Measurements from ENCODE around the gene FLT4.
"Not testable (repeated sequence)": the region's sequence is repeated elsewhere in the genome, so short reads cannot be mapped to it uniquely, and the experiment has no call there.

The FLT4 gene

DNA sequence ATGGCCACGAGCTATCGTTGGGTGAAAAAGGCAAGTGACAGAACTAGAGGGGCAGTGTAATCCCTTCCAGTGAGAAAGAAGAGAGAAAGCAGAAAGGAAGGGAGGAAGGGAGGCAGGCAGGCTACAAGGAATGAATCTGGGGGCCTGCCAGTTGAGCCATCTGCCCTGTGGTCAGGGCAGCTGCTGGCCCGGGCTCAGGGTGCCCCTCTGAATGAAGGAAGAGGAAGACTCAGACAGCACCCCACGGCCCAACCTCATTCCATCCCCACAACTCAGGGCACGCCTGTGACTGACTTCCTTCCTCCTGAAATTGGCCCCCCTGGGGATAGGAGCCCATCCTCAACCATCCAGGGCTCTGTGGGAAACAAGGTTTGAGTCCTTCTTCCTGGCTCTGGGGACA, 20.3 kb upstream of the FLT4 start:
- no peak for DNase-seq

DNA sequence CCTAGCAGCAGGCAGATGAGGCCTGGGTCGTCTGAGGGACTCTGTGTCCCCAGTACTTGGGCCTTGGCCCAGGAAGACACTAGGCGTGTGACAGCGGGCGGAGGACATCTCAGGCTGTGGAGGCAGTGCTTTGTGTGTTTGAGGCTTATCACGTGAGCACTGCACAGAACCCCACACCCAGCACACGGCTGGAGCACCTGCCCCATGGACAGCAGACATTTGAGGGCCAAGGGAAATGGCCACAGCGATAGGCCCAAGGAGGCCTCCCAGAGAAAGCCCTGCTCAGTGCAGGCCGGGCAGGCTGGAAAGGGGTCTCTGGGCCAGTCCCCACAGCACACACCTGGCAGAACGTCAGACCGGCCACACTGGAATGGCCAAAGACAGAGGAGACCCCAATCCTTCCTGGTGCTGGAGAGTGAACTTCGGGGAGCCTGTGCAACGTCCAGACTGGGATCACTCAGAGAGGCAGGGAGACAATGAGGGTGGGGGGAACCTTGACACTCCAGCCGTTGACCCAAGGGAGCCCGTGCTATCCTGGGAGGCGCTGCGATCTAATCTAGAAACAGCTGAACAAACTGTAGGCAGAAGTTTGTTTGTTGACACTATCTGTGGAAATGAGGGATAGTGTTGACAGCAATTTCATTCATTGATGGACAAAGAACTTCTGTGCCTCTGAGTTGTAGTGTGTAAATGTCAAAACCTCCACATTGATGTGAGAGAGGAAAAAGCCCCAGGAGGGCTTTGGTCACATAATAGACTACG, 19.6 kb upstream of the FLT4 start:
- no peak for DNase-seq

DNA sequence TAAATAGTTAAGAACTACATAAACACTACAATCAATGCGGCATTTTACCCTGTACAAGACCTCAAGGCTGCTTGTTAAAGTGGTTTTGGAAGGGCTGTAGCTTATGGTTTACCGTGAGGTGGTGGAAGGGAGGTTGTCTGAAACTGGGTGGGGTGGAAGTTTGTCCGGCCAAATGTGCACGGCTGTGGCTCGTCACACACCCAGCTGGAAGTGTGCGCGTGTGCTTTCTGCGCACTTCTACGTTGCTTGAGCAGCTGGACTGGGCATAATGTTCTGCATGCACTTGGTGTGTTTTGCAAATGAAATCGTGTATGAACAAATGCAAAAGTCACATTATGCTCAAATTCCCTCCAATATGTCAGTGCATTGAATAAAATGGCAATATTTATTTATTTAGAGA, 17.4 kb upstream of the FLT4 start:
- DNase-seq, result no peak

DNA sequence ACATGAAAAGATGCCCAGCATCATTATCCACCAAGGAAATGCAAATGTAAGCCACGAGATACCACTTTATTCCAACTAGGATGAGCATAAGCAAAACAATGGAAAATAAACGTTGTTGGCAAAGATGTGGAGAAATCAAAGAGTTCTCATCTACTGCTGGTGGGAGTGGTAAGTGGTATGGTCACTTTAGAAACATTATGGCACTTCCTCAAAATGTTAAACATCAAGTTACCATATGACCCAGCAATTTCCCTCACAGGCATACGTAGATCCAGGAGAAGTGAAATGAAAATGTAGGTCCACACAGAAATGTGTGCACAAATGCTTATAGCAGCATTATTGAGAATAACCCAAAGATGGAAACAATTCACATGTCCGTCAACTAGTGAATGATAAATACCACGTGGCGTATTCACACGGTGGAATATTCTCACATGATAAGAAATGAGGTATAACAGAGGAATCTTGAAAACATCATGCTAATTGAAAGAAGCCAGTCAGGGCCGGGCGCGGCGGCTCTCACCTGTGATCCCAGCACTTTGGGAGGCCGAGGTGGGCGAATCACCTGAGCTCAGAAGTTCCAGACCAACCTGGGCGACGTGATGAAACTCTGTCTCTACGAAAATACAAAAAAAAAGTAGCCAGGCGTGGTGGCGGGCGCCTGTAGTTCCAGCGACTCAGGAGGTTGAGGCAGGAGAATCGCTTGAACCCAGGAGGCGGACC, 16.4 kb upstream of the FLT4 start:
- DNase-seq, result no peak

DNA sequence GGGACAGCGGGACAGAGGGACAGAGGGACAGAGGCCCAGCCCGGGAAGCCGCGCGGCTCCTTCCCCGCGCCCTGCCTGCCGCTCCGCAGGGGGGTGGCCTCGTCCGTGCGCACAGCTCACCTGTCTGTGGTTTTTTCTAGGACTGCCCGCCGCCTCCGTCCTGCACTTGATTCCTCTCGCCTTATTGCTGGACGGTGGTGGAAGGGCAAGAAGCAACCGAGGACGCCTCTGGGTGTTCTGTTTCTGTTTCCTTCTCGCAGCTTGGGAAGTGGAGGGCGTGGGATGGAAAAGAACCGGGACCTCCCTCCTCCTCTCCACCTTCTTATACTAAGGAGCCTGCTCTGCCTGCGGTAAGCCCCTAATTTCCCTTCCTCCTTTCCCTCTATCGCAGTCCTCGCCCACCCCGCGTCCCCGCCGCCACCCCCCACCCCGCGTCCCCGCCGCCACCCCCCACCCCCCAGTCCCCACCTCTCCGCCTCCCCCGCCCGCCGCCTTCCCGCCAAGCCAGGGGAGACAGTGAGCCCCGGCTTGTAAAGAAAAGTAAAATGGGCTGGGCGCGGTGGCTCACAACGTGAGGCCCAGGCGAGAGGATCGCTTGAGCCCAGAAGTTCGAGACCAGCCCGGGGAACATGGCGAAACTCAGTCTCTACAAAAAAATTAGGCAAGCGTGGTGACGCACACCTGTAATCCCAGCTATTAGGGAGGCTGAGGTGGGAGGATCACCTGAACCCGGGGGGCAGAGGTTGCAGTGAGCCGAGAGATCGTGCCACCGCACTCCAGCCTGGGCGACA, 9.6 kb upstream of the FLT4 start:
- no peak for DNase-seq

DNA sequence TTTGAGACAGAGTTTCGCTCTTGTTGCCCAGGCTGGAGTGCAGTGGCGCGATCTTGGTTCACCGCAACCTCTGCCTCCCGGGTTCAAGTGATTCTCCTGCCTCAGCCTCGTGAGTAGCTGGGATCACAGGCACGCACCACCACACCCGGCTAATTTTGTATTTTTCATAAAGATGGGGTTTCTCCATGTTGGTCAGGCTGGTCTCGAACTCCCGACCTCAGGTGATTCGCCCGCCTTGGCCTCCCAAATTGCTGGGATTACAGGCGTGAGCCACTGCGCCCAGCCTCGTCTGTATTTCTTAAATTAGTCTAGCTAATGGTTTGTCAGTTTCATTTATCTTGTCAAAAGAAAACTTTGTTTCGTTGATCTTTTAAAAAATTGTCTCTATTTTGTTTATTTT, 5.8 kb upstream of the FLT4 start:
- not testable (repeated sequence) for DNase-seq

DNA sequence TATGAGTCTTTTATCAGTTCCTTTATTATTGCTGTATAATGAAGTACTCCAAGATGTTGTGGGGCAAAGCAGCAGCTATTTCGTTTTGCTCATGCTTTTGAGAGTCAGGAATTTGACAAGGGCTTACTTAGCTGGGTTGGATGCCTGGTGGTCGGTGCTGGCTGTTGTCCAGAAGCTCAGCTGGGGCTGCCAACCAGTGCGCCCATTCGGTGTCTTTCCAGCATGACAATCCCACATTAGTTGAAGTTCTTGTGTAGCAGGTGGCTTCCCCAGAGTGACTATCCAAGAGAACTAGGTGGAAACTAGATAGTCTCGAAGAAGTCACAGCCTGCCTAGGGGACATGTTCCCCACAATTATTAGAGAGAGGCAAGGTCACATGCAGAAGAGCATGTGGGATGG, 3.4 kb upstream of the FLT4 start:
- no peak for DNase-seq

DNA sequence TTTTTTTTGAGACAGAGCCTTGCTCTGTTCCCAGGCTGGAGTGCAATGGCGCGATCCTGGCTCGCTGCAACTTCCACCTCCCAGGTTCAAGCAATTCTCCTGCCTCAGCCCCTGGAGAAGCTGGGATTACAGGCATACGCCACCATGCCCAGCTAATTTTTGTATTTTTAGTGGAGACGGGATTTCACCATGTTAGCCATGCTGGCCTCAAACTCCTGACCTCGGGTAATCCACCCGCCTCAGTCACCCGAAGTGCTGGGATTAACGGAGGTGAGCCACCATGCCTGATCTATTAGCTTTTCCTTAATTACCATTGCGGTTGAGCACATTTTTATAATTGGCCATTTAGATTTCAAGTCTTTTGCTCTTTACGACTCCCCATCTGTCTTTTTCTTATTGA, 2.9 kb upstream of the FLT4 start:
- no peak for DNase-seq

DNA sequence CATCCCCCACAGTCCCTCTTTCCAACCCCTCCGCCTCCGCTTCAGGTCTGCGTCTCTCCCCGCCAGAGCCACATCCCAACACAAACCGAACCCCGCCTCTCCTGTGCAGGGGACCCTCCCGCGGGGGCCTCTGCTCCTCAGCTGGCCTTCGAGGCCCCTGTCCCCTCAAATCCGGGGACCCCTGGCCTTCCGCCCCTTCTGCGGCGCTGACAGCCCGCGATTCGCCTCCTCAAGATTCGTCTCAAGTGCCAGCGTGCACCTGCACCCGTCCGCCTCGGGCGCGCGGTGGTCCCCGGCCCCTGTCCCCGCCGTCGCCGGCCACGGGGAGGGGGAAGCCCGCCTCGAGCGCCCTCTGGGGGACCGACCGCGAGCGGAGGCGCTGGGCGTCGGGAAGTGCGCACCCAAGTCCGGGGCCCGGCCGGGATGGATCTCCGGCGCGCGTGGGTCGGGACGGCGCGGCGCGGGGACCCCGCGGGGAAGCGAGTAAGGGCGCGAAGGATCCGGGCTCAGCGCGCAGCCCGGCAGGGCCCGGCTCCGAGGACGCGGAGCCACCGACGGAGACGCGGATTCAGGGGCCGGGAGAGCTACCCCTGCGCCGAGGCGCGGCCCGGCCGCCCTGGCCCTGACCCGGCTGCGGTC, 623 bp downstream of the FLT4 start:
- peak; percentile 9 for DNase-seq

DNA sequence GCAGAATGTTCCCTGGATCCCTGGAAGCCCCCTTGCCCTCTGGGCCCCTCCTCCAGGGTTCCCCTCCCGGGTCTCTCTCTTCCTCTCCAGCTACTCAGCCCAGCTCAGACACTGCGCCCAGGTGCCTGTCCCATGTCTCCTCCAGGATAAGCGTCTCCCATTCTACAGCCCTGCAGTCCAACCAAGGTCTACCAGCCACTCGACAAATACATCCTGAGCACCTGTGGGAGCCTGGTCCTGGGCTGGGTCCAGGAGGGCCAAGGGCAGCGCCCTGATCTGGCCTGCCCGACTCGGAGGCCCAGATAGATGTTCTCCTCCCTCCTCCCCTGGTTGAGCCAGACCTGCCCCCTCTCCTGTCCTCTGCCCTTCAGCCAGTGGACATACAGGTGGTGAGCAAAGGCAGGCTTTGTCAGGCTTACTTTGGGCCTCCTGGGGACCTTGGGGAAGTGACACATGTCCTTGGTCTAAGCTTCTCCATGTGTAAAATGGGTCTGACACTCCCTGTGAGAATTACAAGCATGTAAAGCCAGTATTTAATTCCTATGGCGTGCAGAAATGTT, 1.4 kb downstream of the FLT4 start:
- DNase-seq, result no peak

DNA sequence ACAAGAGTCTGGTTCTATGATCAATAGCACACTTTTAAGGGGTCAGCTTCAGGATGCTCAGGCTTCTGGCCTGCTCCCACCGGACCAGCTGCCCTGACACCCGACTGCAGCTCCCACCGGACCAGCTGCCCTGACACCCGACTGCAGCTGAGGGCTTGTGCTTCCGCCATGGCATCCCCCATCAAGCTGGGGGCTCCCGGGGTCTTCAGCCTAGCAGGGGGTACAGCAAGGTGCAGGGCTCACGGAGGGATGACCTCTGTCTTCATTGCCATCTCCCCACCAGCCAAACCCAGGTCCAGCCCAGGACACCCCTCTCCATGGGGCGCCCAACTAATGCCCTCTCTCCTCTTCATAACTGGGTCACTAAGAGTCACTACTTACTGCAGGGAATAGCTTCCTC, 1.9 kb downstream of the FLT4 start:
- no peak for DNase-seq

DNA sequence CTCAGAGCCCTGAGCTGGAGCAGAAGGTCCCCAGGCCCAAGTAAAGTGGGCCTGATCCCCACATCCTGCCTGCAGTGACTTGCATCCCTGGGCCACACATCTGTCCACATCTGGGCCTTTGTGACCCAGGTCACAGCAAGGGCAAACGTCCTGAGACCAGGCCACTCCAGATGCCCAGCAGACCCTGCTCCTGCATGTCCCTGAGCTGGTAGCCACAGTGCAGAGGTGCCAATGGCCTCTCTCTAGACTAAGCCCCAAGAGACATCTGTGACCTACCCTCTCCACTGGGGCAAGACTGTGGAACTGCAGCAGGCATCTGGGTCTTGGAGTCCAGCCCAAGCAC, 2.5 kb downstream of the FLT4 start:
- DNase-seq, result no peak

DNA sequence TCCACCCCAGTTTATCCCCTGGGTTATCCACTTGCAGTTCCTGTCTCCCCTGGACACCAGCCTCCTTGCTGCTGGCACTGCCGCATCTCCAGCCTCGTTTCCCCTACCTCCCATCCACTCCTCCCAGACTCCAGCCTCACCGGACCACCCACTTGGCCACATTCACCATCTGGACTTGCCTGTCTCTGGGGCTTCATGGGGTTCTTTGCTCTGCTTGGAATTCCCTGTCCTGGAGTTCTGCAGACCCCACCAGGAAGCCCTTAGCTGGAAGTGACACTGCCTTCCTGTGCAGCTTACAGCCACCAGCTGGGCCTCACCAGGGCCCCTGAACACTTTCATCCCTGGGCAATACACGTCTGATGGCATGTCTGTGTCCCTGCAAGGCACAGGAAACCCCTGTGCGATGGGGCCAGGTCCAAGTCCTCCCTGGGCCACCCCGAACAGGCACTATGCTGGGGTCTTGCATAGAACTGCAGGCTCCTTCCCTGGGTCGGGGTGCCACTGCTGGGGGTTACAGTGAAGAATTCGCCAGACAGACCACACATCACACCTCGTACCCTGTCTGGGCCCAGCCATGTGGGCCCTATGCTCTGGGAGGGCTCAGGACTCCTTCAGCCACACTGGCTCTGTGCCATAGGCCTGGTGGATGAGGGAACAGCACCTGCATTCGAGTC, 3.0 kb downstream of the FLT4 start:
- DNase-seq, result no peak

DNA sequence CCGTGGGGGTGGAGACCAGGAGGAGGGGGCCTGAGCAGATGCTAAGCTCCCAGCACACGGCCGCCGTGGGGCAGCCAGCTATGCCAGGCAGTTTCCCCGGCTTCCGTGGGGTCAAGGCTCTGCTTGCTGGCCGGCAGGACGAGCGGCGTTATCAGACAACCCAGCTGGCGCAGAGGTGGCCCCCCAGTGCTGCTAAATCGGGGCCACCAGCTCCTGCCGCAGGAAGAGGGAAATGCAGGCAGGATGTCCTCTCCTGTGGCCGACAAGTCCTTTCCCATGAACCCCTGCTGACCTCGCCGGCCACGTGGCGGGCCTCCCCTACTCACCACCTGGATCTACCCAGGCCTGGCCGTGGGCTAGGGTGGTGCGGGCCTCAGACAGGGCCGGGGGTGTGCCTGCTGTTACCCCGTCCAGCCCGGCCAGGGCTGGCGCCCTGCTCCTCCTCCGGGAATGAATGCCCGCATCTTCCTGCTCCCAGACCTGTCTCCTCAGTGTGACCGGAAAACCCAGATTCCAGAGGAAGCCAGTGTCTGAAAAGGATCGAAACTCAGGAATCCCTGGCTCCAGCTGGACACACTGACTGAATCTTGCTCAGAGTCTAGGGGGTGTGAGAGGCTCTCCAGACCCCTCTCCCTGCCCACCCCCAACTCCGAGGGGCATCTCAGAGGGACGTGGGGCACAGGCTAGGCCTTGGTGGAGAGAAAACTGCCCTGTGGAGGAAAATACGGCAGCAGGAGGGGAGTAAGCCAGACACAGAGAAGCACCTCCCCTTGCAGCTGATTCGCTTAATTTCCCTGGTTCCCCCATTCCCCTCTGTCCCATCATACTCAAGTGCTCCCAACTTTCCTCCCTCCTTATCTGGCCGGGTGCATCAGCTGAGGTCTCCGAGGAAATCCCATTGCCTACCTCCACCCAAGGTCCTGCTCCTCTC, 3.9 kb downstream of the FLT4 start:
- DNase-seq, result no peak

DNA sequence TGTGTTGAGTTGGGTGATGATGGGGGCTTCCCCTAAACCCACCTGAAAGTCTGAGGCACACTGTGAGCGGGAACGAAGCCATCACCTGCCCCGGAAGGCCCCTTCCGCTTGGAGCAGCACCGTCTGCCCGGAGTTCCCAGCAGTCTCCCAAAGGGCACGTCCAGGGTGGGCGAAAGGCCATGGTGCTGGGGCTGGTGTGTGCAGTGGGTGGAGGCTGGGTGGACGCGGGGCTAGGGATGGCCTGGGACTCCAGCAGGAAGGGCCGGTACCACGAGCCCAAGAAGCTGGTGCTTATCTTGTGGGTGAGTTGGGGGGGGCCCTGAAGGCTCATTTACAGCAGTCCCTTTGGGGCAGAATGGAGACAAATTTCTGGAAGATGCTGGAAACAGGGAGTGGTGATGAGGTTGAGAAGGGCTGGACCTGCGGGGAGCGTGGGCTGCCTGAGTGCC, 4.6 kb downstream of the FLT4 start:
- DNase-seq, result no peak

DNA sequence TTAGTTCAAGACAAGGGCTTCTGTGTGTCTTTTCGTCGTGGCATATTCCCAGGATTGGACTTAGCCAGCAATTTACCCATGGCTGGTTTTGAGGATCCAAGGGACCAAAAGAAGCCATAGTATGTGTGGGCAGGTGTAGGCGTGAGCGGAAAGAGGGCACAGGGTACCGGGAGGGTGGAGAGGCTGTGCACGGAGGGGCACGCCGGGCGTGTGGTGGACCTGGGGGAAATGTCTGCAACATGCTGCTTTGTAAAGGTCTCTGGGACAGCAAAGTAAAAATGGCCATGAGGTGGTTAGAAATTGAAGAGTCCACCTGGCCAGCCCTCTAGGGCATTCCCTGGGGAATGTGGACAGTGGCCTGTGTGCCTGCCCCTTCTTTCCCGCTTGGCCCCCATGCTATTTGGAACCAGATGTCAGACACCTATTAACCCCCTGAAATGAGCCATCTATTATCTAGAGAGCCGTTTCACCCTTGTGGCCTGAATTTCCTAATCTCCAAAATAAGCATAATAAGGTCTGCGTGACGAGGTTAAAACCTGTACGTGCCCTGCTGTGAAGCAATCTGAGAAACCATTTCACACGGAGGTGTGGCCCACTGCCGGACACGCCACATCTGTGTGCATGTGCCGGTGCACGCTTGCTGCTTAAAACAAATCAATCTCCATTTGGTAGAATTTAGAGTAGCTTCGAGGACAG, 5.1 kb downstream of the FLT4 start:
- DNase-seq, result no peak

DNA sequence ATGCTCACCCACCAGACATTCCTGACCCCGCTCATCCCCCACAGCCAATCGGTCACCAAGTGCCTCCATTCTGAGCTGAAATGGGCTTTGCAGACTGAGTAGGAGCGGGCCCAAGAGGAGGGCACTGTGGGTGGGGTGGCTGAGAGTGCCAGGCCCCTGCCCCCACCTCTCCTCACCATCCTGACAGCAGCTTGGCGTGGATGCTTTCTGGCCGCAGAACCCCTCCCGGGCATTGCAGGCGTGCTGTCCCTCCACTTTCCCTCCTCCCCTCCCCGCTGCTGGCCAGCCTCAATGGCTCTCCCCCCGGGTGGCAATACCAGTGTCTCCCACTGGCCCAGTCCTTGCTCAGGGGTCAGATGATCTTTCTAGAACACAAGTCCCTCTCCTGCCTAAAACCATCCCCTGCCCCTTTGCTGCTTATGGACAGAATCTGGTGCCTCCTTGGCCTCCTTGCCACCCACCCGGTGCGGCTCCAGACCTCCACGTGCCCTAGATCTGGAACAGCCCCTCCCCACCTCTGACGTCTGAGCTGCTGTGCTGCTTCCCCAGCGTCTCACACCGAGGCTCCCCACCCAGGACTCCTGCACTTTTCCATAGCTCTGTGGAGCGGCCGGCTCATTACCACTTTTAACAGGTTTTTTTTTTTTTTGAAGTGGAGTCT, 6.1 kb downstream of the FLT4 start:
- DNase-seq, result no peak

DNA sequence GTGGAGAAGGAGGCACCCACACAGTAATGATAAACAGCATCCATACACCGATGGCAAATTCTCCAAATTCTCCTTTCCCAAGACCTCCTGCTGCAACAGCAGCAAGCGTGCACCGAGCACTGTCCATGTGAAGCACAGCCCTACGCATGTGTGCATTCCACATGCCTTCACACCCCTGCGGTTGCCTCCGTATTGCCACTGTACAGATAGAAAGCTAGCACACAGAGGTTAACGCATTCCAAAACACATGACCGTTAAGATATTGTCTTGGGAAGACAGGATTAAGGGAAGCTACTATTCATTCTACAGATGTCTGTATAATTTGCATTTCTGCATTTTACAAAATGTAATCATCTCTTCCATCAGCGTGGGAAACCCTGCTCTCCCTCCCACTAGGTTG, 6.6 kb downstream of the FLT4 start:
- DNase-seq, result no peak

DNA sequence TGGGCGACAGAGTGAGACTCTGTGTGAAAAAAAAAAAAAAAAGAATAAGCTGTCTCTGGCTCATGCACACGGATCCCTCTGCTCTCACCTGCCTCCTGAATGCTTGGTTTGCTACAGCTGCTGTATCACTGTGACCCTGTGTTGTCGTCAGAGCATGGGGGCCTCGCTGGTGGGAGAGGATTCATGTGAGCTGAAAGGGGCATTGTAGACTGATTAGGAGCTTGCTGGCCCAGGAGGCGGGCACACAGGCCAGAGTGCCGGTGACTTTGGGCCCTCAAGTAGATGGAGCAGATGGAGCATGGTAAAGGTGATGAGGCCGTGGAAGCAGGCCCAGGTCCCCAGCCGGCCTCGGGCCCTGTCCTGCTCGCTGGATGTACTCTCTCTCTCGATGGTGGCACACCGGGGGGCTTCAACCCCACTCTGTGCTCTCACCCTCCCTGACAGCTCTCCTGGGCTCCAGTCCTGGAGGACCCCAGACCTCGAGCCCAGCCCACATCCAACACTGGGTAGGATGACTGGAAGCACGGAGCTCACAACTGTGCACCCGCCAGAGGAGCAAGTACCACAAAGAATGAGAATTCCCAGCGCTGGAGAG, 7.1 kb downstream of the FLT4 start:
- DNase-seq, result no peak

DNA sequence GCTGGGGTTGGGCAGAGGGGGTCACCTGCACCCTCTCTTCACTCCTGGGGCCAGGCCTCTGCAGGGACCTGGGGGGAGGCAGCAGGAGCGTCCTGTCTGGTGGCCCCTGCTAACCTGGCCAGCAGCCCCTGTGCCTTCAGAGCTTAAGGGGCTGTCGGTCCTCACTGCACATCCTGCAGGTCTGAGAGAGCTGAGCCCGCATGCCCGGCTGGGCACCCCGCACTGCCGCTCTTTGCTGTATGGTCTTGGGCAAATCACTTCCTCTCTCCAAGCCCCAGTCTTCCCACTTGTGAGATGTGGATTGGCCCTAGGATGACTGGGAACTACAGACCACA, 7.9 kb downstream of the FLT4 start:
- DNase-seq, result no peak
